Body of pancreas (tissue), 4 donors: ENCODE data around the gene CXCR4.

ENCODE experiments used
- CTCF ChIP-seq, 7 experiments: fragments of 450-650 bp in 4 of 7; fragments of 200-600 bp in 3 of 7; sonication (generic) in 3 of 7; IDR thresholded peaks; one replicate each; pipeline ENCODE4 v1.5.1; 2016 to 2019; ENCODE audit warnings: antibody characterized with exemption in 7 of 7
- POLR2A ChIP-seq, 3 donors: fragments of 450-650 bp; IDR thresholded peaks; one replicate each; pipeline ENCODE4 v1.6.1; 2016; ENCODE audit warnings: antibody characterized with exemption in 3 of 3, mild to moderate bottlenecking in 2 of 3

GRCh38 chr2:136106505-136106904, 11.4 kb downstream of the CXCR4 start:
- TF ChIP-seq CTCF (IDR thresholded peaks at IDR 0.05): no peak
- TF ChIP-seq POLR2A (IDR thresholded peaks at IDR 0.05): no peak
